D721Med (cell line): Measurements from ENCODE around the gene ME3.

Experiments
- DNase-seq: peaks from one replicate; pipeline ENCODE4 v3.0.0; 2011; ENCODE audit warnings: low spot score; ENCODE audit not compliant: insufficient read length
- FAIRE-seq: peaks from 2 replicates; lab custom pipeline; 2011; peaks lifted over from hg19 to GRCh38; lab: Jason Lieb, UNC
- CTCF ChIP-seq: IDR thresholded peaks from 2 replicates; pipeline ENCODE4 v1.5.1; 2012; ENCODE audit warnings: mild to moderate bottlenecking, control low read depth; ENCODE audit not compliant: insufficient read depth; ENCODE audit errors: missing control alignments

ME3 gene

GRCh38 chr11:86615487-86615886 is 56.9 kb downstream of the ME3 start:
- no peak for TF ChIP-seq CTCF
- no peak for DNase-seq
- FAIRE-seq: no peak

- no peak for TF ChIP-seq CTCF
- FAIRE-seq: no peak
- DNase-seq: no peak
Observed at GRCh38 chr11:86610559-86611341, 61.7 kb downstream of the ME3 start.

- TF ChIP-seq CTCF: peak; percentile 68
- no peak for FAIRE-seq
- DNase-seq: no peak
Observed at GRCh38 chr11:86608251-86608799, 64.1 kb downstream of the ME3 start.

- TF ChIP-seq CTCF: no peak
- FAIRE-seq (no peak), DNase-seq (no peak)
Observed at GRCh38 chr11:86606836-86607481, 65.5 kb downstream of the ME3 start.

- DNase-seq (no peak), FAIRE-seq (no peak)
- no peak for TF ChIP-seq CTCF
Observed at GRCh38 chr11:86606270-86606835, 66.1 kb downstream of the ME3 start.

GRCh38 chr11:86596861-86597586 is 75.4 kb downstream of the ME3 start:
- TF ChIP-seq CTCF: no peak
- DNase-seq: peak; percentile 20
- FAIRE-seq: no peak
